HCT116 (cell line): Measurements from ENCODE around the gene TDP1. TPM values are rescaled to one million over a fixed set of nuclear protein-coding genes. Genes with fewer than 3 reads are reported as not detected.

ENCODE experiments used
- ATAC-seq: fragments of 200-7000 bp; cut with Tn5 transposase; 2 replicates; pipeline ENCODE4 v1.9.1; 2020; ENCODE audit warnings: mild to moderate bottlenecking, moderate library complexity
- BruUV-seq: library from RNA; stranded (reverse); fragments of 400-500 nt; replicated peaks from 2 replicates; lab custom pipeline; 2021; lab: Mats Ljungman, UMichigan
- CTCF ChIA-PET: fragments of 300-600 bp; sonication (Branson Sonifier 250); formaldehyde crosslinking; loops from one replicate; lab custom pipeline; 2021; ENCODE audit warnings: antibody characterized with exemption; lab: Charles Lee
- POLR2A ChIA-PET: fragments of 300-600, 350-600 bp; sonication (Branson Sonifier 250); formaldehyde crosslinking; loops from one replicate; lab custom pipeline; 2021; ENCODE audit warnings: antibody characterized with exemption; lab: Charles Lee
- RAD21 ChIA-PET, 2 experiments: fragments of 300-600 bp; sonication (Branson Sonifier 250); formaldehyde crosslinking; loops; one replicate each; lab custom pipeline; 2023; ENCODE audit warnings: low total read pairs in 2 of 2; ENCODE audit not compliant: uncharacterized antibody in 2 of 2, unreplicated experiment in 2 of 2, low non-redundant PET in 1 of 2; lab: Charles Lee
- DNase-seq: peaks from one replicate; pipeline ENCODE4 v3.0.0-alpha.2; 2010; ENCODE audit warnings: low read depth, low spot score
- H2AFZ ChIP-seq: fragments of 200-600 bp; shearing (Covaris generic), sonication (generic); 2 replicates; pipeline ENCODE4 v1.6.1; 2017; ENCODE audit warnings: low read depth, mixed run types, mixed read lengths, antibody characterized with exemption, low read length; ENCODE audit not compliant: poor library complexity, severe bottlenecking
- H3K27ac ChIP-seq: 2 replicates; pipeline ENCODE4 v1.5.1; 2012; ENCODE audit warnings: low read depth, low read length
- H3K27me3 ChIP-seq: fragments of 200-600 bp; sonication (generic); 2 replicates; pipeline ENCODE4 v1.6.1; 2016; ENCODE audit warnings: mixed run types, low read length, mixed read lengths; ENCODE audit not compliant: insufficient read depth
- H3K36me3 ChIP-seq, 2 experiments: fragments of 200-500 bp in 1 of 2; fragments of 200-600 bp in 1 of 2; sonication (Bioruptor generic) in 1 of 2; sonication (generic) in 1 of 2; 2 replicates each; pipeline versions ENCODE4 v1.5.1 to v1.6.1; 2014 to 2016; ENCODE audit warnings: low read length in 2 of 2, inconsistent platforms in 1 of 2, mixed read lengths in 1 of 2, mixed run types in 1 of 2; ENCODE audit not compliant: insufficient read depth in 2 of 2, control insufficient read depth in 1 of 2
- H3K4me1 ChIP-seq, 2 experiments: fragments of 200-600 bp in 1 of 2; sonication (generic) in 1 of 2; 2 replicates each; pipeline versions ENCODE4 v1.5.1 to v1.6.1; 2012 to 2017; ENCODE audit warnings: low read length in 2 of 2, inconsistent platforms in 1 of 2, mild to moderate bottlenecking in 1 of 2, mixed read lengths in 1 of 2, mixed run types in 1 of 2, moderate library complexity in 1 of 2; ENCODE audit not compliant: insufficient read depth in 2 of 2, control insufficient read depth in 1 of 2
- H3K4me2 ChIP-seq: fragments of 200-600 bp; sonication (generic); 2 replicates; pipeline ENCODE4 v1.6.1; 2017; ENCODE audit warnings: mixed run types, low read length, mixed read lengths
- H3K4me3 ChIP-seq, 2 experiments: fragments of 200-600 bp in 1 of 2; sonication (generic) in 1 of 2; replicated peaks in 1 of 2; 2 replicates each; pipeline ENCODE4 v1.5.1; 2011 to 2016; ENCODE audit warnings: low read length in 2 of 2, control low read depth in 1 of 2, low read depth in 1 of 2, mild to moderate bottlenecking in 1 of 2, mixed read lengths in 1 of 2, mixed run types in 1 of 2
- H3K79me2 ChIP-seq: fragments of 200-600 bp; sonication (generic); 2 replicates; pipeline ENCODE4 v1.6.1; 2017; ENCODE audit warnings: mild to moderate bottlenecking, mixed run types, low read length, moderate library complexity, mixed read lengths; ENCODE audit not compliant: insufficient read depth
- H3K9ac ChIP-seq: fragments of 200-600 bp; sonication (generic); 2 replicates; pipeline ENCODE4 v1.6.1; 2016; ENCODE audit warnings: low read length, mixed read lengths
- H3K9me2 ChIP-seq: fragments of 200-600 bp; sonication (generic), shearing (Covaris generic); 2 replicates; pipeline ENCODE4 v1.6.1; 2017; ENCODE audit warnings: mixed run types, mild to moderate bottlenecking, moderate library complexity; ENCODE audit not compliant: insufficient read depth
- H3K9me3 ChIP-seq, 2 experiments: fragments of 200-500 bp in 1 of 2; fragments of 200-600 bp in 1 of 2; sonication (Bioruptor generic) in 1 of 2; sonication (generic) in 1 of 2; 2 replicates each; pipeline ENCODE4 v1.6.1; 2014 to 2017; ENCODE audit warnings: low read length in 2 of 2, mixed read lengths in 2 of 2, inconsistent platforms in 1 of 2, low read depth in 1 of 2, mild to moderate bottlenecking in 1 of 2, mixed run types in 1 of 2, moderate library complexity in 1 of 2; ENCODE audit not compliant: control insufficient read depth in 1 of 2, insufficient read depth in 1 of 2
- H4K20me1 ChIP-seq: fragments of 200-600 bp; sonication (generic), shearing (Covaris generic); 2 replicates; pipeline ENCODE4 v1.6.1; 2017; ENCODE audit warnings: mixed run types, mild to moderate bottlenecking, moderate library complexity; ENCODE audit not compliant: insufficient read depth
- CBX3 ChIP-seq: IDR thresholded peaks from 2 replicates; pipeline ENCODE4 v1.6.1; 2012; ENCODE audit warnings: low read depth
- CEBPB ChIP-seq: IDR thresholded peaks from 2 replicates; pipeline ENCODE4 v1.6.1; 2012; ENCODE audit warnings: low read depth
- ELF1 ChIP-seq: IDR thresholded peaks from 2 replicates; pipeline ENCODE4 v1.6.1; 2012; ENCODE audit warnings: low read depth, borderline replicate concordance
- EZH2phosphoT487 ChIP-seq: fragments of 200-600 bp; IDR thresholded peaks from 2 replicates; pipeline ENCODE4 v1.6.1; 2018; ENCODE audit warnings: antibody characterized with exemption, borderline replicate concordance
- JUND ChIP-seq: IDR thresholded peaks from 2 replicates; pipeline ENCODE4 v1.6.1; 2012
- RAD21 ChIP-seq: IDR thresholded peaks from 2 replicates; pipeline ENCODE4 v1.6.1; 2012; ENCODE audit warnings: low read depth, mild to moderate bottlenecking
- SIN3A ChIP-seq: IDR thresholded peaks from 2 replicates; pipeline ENCODE4 v1.6.1; 2012; ENCODE audit warnings: low read depth
- SRF ChIP-seq: IDR thresholded peaks from 2 replicates; pipeline ENCODE4 v1.6.1; 2012; ENCODE audit warnings: low read depth
- TCF7L2 ChIP-seq: IDR thresholded peaks from 2 replicates; pipeline ENCODE4 v1.7.0; 2011; ENCODE audit warnings: borderline replicate concordance, inconsistent platforms; ENCODE audit not compliant: insufficient read depth, insufficient read length; ENCODE audit errors: extremely low read depth
- intact Hi-C: fragments of 100-400 bp; cut with micrococcal nuclease; formaldehyde crosslinking; loops from 2 replicates; pipeline ENCODE4 v1.10.0; 2022
- total RNA-seq: library from RNA; stranded (reverse); gene quantifications from one replicate; pipeline ENCODE4 v1.2.1, GENCODE V29; 2021; ENCODE audit not compliant: unreplicated experiment
- TF ChIP-seq, protein P1 (sequence below): IDR thresholded peaks from 2 replicates; pipeline ENCODE4 v1.6.1; 2012
- TF ChIP-seq, protein P2 (sequence below): IDR thresholded peaks from 2 replicates; pipeline ENCODE4 v1.6.1; 2011; ENCODE audit warnings: mild to moderate bottlenecking, low read length, moderate library complexity; ENCODE audit not compliant: insufficient replicate concordance; ENCODE audit errors: extremely low read depth
- TF ChIP-seq, protein P3 (sequence below): IDR thresholded peaks from 2 replicates; pipeline ENCODE4 v1.6.1; 2012
- TF ChIP-seq, protein P4 (sequence below): IDR thresholded peaks from 2 replicates; pipeline ENCODE4 v1.6.1; 2012; ENCODE audit warnings: low read depth

The TDP1 gene
- total RNA-seq, 1 experiment from 2014 or later = 37.1 TPM

DNA sequence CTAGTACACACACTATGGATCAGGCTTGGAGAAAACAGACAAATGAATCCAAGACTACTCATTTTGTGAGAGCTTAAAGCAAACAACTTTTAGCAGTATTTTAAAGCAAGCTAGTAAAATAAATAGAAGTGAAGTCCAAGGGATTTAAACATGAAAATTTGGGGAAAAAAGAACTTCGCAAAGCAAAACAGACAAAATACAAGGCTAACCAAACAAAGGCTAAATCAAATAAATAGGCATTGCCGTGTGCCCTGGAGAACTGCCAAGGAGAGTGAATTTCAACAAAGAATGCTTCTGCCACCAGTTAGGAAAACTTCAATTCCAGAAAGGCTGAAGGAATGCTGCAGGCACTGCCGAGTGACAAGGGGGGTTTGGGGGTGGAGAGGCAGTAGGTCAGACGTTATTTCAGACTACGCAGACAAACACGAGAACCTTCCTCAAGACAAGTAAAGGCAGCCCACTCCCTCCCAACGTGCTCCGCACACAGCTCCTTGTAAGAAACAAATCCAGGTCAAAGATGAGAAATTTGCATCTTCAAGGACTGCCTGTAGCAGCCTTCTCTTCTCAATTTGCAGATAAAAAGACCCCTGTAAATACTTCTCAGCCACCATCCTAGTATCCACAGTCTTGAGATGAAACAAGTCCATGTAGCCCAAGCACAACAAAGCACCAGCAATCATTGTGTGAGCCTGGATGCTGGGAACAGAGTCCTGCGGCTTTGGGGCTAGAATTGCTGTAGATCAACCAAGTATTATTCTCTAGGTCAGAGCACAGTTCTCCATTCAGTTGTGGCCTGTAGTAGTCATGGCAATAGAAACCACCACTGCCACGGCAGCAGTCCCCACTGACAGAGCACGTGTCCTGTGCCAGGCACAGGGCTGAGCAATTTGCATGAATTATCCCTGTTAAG, 44.5 kb upstream of the TDP1 start (continued):
- no peak for TF ChIP-seq ELF1
- TF ChIP-seq, protein P1, sequence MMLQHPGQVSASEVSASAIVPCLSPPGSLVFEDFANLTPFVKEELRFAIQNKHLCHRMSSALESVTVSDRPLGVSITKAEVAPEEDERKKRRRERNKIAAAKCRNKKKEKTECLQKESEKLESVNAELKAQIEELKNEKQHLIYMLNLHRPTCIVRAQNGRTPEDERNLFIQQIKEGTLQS = no peak
- TF ChIP-seq RAD21 = no peak
- TF ChIP-seq CBX3 = no peak
- no peak for TF ChIP-seq CEBPB
- TF ChIP-seq, protein P2, sequence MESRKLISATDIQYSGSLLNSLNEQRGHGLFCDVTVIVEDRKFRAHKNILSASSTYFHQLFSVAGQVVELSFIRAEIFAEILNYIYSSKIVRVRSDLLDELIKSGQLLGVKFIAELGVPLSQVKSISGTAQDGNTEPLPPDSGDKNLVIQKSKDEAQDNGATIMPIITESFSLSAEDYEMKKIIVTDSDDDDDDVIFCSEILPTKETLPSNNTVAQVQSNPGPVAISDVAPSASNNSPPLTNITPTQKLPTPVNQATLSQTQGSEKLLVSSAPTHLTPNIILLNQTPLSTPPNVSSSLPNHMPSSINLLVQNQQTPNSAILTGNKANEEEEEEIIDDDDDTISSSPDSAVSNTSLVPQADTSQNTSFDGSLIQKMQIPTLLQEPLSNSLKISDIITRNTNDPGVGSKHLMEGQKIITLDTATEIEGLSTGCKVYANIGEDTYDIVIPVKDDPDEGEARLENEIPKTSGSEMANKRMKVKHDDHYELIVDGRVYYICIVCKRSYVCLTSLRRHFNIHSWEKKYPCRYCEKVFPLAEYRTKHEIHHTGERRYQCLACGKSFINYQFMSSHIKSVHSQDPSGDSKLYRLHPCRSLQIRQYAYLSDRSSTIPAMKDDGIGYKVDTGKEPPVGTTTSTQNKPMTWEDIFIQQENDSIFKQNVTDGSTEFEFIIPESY = no peak

DNA sequence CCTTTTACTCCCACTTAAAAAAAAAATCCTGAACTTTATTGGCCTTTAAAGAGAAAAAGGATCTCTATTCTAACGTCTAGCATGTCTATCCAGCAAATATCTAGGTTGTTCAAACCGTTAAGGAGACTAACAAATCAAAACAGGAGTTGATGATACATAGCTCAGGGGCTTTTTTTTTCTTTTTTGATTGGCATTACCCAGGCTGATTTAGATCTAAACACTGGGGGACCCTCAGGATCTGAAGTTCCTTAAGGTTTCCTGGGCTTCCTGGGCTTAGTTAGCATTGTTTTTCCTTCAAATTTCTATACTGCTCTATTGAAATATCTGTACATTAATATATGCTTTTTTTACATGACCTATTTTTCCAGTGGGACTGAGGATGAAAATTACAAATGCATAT, 43.5 kb upstream of the TDP1 start:
- 0 out of 4 replicates have a peak, but pooled peaks cover 0 to 3% of the 10 kb centered on the region in 2 experiments for H3K4me1 ChIP-seq
- intact Hi-C loops = no loop called here
- H3K9ac ChIP-seq = no peak overlapping the region
- no peak for DNase-seq
- no TSS peak for BruUV-seq
- H3K36me3 ChIP-seq = no peaks in the 10 kb centered on the region
- TF ChIP-seq TCF7L2 (no peak), SRF (no peak), CEBPB (no peak), CBX3 (no peak), JUND (no peak), SIN3A (no peak), ELF1 (no peak), EZH2phosphoT487 (no peak)
- TF ChIP-seq, protein P3, sequence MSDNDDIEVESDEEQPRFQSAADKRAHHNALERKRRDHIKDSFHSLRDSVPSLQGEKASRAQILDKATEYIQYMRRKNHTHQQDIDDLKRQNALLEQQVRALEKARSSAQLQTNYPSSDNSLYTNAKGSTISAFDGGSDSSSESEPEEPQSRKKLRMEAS = no peak
- TF ChIP-seq, protein P4, sequence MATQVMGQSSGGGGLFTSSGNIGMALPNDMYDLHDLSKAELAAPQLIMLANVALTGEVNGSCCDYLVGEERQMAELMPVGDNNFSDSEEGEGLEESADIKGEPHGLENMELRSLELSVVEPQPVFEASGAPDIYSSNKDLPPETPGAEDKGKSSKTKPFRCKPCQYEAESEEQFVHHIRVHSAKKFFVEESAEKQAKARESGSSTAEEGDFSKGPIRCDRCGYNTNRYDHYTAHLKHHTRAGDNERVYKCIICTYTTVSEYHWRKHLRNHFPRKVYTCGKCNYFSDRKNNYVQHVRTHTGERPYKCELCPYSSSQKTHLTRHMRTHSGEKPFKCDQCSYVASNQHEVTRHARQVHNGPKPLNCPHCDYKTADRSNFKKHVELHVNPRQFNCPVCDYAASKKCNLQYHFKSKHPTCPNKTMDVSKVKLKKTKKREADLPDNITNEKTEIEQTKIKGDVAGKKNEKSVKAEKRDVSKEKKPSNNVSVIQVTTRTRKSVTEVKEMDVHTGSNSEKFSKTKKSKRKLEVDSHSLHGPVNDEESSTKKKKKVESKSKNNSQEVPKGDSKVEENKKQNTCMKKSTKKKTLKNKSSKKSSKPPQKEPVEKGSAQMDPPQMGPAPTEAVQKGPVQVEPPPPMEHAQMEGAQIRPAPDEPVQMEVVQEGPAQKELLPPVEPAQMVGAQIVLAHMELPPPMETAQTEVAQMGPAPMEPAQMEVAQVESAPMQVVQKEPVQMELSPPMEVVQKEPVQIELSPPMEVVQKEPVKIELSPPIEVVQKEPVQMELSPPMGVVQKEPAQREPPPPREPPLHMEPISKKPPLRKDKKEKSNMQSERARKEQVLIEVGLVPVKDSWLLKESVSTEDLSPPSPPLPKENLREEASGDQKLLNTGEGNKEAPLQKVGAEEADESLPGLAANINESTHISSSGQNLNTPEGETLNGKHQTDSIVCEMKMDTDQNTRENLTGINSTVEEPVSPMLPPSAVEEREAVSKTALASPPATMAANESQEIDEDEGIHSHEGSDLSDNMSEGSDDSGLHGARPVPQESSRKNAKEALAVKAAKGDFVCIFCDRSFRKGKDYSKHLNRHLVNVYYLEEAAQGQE = no peak
- ChIA-PET RAD21 (no interaction called here), POLR2A (no interaction called here), CTCF (no interaction called here)
- no peak overlapping the region for H3K27ac ChIP-seq
- H3K9me2 ChIP-seq = no peaks in the 10 kb centered on the region
- no peak overlapping the region for H3K4me3 ChIP-seq
- ATAC-seq = no peak
- no peaks in the 10 kb centered on the region for H3K9me3 ChIP-seq
- H3K79me2 ChIP-seq = no peaks in the 10 kb centered on the region
- no peak overlapping the region for H2AFZ ChIP-seq
- no peaks in the 10 kb centered on the region for H4K20me1 ChIP-seq
- no peak overlapping the region for H3K4me2 ChIP-seq
- no peaks in the 10 kb centered on the region for H3K27me3 ChIP-seq
